Measurements from ENCODE around the gene RABL6.
"Not testable (repeated sequence)": the region's sequence is repeated elsewhere in the genome, so short reads cannot be mapped to it uniquely, and the experiment has no call there.

The RABL6 gene

GRCh38 chr9:136832581-136832980, 24.8 kb downstream of the RABL6 start:
- no peak for DNase-seq (ENCODE audit: extremely low read depth in 1 of 2, low read depth in 1 of 2)

DNA sequence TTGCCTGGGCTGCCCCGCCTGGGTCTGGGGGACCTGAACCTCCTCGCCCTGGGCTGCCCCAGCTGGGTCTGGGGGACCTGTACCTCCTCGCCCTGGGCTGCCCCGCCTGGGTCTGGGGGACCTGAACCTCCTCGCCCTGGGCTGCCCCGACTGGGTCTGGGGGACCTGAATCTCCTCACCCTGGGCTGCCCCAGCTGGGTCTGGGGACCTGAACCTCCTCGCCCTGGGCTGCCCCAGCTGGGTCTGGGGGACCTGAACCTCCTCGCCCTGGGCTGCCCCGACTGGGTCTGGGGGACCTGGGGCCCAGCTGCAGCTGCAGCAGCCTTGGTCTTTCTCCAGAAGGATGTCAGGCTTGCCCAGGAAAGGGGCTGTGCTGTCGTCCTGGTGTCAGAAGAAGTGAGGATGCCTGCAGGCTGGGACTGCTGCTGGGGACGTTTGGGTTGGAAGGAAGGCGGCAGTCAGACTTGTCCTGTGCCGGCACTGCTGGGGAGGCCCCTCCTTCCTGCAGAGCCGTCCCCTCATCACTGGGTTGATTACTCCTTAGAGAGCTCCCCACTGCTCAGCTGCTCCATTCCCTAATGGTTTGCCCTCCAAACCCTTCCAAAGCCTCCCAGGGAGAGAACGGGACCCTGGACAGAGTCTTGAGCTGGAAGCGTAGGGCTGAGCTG, 25.8 kb downstream of the RABL6 start:
- DNase-seq (ENCODE audit: extremely low read depth in 1 of 2, low read depth in 1 of 2): not testable (repeated sequence)

GRCh38 chr9:136835162-136835931, 27.6 kb downstream of the RABL6 start:
- DNase-seq (ENCODE audit: extremely low read depth in 1 of 2, low read depth in 1 of 2): no peak

GRCh38 chr9:136835932-136836904, 28.5 kb downstream of the RABL6 start:
- no peak for DNase-seq (ENCODE audit: extremely low read depth in 1 of 2, low read depth in 1 of 2)

DNA sequence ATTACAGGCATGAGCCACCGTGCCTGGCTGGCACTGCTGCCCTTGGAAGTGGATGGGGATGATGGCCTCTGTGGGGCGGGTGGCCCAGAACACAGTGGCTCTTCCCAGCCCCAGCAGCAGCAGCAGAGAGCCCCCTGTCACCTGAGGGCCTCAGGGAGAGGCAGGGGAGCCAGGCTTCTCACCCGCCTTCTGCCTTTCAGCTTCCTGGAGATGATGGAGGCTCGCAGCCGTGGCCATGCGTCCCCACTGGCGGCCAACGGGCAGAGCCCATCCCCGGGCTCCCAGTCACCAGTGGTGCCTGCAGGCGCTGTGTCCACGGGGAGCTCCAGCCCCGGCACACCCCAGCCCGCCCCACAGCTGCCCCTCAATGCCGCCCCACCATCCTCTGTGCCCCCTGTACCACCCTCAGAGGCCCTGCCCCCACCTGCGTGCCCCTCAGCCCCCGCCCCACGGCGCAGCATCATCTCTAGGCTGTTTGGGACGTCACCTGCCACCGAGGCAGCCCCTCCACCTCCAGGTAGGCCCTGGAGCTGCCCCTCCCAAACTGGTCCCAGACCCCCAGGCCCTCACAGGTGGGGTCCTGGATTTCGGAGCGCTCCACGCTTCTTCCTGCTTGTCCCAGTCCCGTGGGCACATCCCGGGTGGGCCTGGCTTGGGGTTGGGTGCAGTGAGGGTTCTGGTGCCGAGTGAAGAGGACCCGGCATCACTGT, 29.6 kb downstream of the RABL6 start:
- DNase-seq (ENCODE audit: extremely low read depth in 1 of 2, low read depth in 1 of 2): no peak

GRCh38 chr9:136837856-136838277, 30.1 kb downstream of the RABL6 start:
- not testable (repeated sequence) for DNase-seq (ENCODE audit: extremely low read depth in 1 of 2, low read depth in 1 of 2)

- no peak for DNase-seq (ENCODE audit: extremely low read depth in 1 of 2, low read depth in 1 of 2)
These were observed 30.8 kb downstream of the RABL6 start for GRCh38 chr9:136838314-136839228.

DNA sequence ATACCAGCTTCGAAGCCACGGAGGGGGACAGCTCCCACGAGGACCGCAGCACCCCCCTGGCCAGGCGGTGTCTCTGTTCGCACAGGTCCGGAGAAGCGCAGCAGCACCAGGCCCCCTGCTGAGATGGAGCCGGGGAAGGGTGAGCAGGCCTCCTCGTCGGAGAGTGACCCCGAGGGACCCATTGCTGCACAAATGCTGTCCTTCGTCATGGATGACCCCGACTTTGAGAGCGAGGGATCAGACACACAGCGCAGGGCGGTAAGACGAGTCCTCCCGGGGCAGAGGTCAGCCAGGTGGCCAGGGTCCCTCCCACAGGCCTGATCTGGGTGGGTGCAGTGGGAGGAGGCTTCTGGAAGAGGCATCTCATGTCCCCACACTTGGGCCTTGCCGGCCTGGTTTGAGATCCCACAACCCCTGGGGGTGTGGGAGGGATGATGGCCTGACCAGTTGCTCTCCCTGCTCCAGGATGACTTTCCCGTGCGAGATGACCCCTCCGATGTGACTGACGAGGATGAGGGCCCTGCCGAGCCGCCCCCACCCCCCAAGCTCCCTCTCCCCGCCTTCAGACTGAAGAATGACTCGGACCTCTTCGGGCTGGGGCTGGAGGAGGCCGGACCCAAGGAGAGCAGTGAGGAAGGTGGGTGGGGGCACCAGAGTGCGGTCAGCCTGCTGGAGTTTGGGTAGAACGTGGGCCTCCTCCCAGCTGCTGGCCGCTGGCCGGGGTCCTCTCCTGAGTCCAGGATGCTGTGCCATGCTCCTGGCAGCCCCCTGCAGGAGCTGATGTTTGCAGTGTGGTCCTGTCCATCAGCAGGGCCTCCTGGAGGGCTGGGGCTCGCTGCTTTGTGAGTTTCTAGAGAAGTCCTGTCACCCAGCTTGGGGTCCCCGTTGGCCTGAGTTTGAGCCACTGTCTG, 31.7 kb downstream of the RABL6 start:
- DNase-seq (ENCODE audit: extremely low read depth in 1 of 2, low read depth in 1 of 2): no peak

- no peak for DNase-seq (ENCODE audit: extremely low read depth in 1 of 2, low read depth in 1 of 2)
These were observed 32.6 kb downstream of the RABL6 start for GRCh38 chr9:136840140-136840876.

DNA sequence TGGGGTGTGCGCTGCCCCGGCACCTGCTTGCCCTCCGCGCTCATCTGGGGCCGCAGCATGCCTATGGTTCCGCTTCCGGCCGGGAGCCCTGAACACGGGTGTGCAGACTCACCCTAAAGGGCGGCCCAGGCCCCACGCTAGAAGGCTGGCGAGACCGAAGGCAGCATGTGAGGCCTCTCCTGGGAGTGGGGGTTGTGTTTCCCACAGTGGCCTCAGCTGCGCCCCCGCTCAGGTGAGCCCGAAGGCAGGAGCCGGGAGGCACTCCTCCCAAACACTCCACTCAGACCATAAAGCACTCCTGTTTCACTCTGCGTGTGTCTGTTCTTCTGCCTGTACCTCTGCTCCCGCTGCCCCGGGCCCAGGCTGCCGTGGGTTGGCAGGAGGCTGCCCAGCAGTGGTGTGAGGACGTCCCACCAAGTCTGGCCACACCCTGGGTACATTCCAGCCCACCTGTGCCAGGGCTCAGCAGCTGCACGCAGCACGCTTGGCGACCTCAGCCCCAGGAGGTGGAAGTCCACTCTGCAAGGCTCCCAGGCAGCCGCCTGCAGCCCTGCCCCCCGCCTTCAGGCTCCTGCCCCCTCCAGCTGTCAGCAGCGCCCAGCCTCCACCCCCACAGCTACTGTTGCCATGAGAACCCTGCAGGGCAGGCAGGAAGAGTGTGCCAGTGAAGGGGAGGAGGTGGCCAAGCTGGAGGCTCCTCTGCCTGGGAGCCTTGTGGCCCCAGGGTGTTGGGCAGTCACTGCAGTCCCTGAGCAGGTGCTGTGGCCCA, 33.3 kb downstream of the RABL6 start:
- no peak for DNase-seq (ENCODE audit: extremely low read depth in 1 of 2, low read depth in 1 of 2)

DNA sequence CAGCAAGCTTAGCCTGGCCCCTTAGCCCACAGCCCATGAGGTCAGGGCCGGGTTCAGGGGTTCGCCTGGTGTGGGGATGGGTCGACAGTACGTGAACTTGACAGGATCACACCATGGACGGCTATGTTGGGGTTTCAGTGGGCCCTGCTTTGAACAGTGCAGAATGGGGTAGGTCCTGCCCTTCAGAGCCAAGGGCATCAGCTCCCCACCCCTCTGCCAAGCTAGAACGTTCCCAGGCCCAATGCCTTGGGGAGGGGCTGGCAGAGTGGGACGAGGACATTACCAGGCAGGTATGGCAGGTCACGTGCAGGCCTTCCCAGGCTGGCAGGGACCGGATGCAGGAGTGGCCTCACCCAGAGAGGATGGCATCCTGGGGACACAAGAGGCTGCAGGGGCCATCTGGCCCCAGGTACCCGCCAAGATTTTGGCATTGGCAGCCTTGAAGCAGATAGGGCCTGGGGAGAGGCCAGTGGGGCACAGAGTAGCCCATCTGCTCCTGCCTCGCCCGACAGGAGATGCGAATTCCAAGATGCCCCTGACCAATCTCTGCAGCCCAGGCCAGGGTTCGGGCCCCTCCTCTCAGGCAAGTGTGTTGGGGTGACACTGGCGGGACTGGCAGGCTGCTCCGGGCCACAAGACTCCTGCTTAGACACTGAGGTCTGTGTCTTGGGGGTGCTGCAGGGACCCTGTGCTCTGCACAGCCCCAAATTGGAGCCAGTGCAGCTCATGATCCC, 34.1 kb downstream of the RABL6 start:
- not testable (repeated sequence) for DNase-seq (ENCODE audit: extremely low read depth in 1 of 2, low read depth in 1 of 2)

- peak in 1 of 2 donors; percentile 65 for DNase-seq (ENCODE audit: extremely low read depth in 1 of 2, low read depth in 1 of 2)
These were observed 34.7 kb downstream of the RABL6 start, which contains the start of gene AJM1 for GRCh38 chr9:136842380-136842948. Gene AJM1, plus strand, starts transcription at chr9:136842478. Its CDS starts 1,937 bp downstream, at chr9:136844415.

DNA sequence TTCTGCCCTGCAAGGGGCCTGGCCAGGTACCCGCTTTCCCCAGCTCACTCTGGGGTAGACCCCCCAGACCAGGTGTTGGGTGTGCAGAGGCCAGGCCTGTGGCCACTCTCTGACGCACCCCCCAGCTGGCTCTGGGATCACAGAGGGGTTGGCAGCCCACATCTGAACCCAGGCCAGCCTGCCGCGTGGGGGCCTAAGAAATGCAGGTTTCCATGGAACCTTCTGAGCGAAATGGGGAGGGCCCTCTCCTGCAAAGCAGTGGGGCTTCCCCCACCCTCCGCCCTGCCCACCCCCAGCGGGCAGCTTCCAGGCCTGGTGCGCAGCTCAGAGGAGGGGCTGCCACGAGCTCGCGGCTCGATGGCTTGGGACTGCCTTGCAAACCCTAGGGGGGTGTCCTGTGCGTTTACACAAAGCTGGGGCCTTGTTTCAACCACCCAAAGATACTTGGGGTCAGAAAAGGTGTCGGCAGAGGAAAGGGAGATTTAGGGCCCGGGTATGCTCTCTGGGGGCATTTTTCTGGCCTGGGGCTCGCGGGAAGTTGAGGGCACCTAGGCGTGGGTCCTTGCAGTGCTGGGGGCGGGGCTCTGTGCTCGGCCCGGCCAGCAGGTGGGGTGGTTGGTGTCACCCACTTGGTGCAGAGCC, 35.5 kb downstream of the RABL6 start:
- DNase-seq (ENCODE audit: extremely low read depth in 1 of 2, low read depth in 1 of 2): not testable (repeated sequence)

- peak in 1 of 2 donors; percentile 28 for DNase-seq (ENCODE audit: extremely low read depth in 1 of 2, low read depth in 1 of 2)
These were observed 36.3 kb downstream of the RABL6 start for GRCh38 chr9:136843801-136844740.

Data from stimulated activated CD8-positive, alpha-beta memory T cell treated with anti-CD3 and anti-CD28 coated beads, Interleukin-7, amount 100 ng/mL, for 48 hours (primary cell).